CD4-positive, alpha-beta T cell treated with Interleukin-10 for 1 hour (primary cell): ENCODE results near the gene LRRC27.

Experiments
- DNase-seq: peaks from one replicate; pipeline ENCODE4 v3.0.0-alpha.2; 2020

The LRRC27 gene

DNA sequence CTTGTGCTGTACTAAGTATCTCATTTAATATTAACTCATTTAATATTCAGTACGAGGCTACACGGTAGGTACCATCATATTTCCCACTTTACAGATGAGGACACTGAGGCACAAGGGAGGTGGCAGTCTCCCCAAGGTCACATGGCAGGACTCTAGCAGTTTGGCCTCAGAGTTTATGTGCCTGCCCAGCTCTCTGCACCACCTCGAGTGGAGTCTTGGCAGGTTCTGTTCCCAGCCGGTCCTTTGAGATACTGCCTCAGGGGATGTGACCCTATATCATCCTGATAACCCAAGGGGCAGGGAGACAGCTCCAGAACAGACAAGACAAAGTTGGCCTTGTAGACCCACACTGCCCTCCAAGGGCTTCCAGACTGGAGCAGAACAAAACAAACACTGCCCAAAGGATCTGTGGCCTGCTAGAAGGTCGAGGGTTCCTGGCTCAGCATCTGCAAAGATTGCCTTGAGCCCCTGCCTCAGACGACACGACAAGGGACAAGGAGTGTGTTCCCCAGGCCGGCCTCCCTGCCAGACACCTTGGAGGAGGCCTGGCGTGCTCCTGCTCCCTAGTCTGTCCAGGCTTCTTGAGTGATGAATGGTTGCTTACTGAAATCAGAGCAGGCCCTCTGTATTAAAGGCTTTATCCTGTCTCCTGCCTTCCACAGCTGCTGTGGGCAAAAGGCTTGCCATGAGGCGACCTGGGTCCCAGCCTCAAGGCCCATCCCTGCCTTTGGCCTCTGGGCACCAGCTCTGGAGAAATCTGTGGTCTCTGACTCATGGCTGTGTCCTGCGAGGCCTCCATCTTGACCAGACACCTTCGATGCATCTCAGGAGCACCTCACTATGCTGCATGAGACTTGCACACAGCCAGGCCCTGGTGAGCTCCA is 61.1 kb downstream of the LRRC27 start:
- DNase-seq = no peak

DNA sequence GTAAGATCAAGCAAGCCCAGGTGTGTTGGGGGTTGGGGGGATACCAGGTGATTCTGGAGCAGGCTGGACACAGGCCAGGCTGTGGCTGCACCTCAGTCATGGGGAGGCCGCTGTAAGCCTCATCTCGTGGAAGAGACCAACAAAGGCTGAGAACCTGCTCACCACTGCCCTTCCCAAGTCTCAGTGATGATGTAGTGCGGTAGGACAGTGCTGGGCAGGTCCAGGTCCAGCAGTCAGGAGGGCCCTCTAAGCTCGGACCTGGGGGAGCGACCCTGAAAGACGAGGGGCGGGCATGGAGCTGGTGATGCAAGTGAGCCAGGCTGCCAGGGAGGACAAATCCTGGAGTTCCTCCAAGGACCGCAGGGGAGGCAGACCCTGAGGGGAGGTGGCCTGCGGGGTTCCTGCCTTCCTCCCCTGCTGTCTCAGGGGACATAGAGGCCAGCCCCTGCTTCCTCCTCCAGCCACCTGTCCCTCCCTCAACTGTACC is 61.7 kb downstream of the LRRC27 start:
- DNase-seq = no peak

DNA sequence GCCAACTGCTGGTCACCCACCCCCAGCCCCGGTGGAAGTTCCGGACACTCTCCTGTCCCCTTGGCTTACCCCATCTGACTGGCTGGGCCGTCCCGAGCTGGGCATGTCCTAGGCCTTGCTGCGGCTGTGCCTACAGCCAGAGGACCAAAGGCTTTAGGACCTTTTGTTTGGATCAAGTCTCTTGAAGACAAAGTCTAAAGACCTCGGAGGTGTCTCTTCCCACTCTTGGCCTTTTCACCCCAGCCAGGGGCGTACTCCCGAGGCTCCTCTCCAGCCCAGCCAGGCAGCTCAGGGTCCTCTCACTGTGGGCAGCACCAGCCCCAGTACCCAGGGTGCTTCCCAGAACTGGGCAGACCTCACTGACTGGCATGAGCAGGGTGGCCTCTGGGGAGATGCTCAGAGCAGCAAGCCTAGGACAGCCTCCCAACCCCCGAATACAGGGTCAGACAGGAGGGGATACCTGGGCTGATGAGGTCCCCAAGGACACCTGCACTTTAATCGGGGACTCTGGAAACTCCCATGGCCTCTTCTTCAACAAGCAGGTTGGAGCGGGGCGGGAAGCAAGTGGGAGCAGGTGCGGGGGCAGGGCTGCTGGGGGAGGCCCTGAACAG is 62.3 kb downstream of the LRRC27 start:
- no peak for DNase-seq

DNA sequence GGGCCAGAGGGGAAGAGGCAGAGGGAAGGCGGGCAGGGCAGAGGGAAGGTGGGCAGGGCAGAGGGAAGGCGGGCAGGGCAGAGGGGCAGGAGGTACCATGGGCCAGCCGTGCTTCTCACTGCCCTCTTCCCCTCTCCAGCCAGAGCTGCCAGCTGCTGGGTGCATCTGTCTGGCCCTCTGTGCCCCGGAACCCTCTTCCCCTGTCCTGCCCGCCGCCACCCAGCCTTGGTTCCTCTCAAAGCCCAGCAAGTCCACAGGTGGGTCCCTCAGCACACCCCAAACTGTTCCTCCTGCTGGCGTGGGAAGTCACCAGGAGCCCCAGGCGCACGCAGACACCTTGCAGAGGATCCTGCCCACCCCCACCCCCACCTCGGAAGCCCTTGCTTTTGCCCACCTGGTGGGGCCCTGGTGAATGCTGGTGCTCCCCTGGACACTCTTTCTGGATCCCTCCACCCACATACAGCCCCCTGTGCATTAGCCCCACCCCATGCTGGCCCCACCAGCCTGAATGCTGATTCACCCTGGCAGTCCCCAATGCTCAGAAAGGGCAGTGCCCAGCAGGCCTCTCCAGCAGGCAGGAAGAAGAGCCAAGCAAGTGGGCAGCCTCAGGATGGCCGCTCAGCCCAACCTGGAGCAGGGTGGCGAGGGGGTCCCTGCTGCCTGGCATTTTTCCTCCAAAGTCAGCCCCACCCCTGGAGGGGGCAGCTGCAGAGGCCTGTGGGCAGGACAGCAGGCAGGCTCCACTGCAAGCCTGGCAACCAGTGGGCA is 63.1 kb downstream of the LRRC27 start:
- DNase-seq = no peak

DNA sequence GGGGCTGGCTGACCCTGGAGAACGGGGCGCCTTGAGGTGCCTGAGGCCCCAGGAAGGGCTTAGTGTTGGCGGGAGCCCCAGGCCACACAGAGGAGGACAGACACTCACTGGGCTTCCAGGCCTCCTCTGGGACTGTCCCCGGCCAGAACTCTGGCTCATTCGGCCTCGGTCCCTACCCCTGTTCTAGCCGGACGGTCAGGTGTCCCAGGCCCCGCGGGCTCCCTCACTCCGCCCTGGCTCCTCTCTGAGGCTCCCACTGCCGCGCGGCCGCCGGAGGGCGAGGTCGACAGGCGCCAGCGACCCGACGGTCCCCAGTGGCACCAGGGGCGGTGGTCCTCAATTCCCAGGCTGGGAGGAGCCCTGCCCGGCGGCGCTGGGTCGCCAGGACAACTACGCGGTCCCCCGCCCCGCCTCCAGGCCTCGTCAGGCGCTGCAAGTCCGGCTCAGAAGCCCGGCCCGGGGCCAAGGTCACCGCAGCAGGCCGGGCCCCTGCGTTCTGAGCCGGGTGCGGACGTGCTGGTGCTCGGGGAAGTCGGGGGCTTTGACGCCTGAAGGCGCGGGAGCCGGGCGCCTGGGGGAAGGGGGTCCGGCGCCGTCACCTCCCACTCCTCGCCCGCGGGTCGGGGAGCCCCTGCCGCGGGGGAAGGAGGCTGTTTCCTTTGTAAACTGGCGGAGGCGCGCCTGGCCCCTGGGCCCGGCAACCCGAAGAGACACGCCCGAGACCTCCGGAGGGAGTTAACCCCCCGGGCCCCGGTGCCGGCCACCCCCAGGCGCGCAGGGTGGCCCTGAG is 63.9 kb downstream of the LRRC27 start:
- no peak for DNase-seq

DNA sequence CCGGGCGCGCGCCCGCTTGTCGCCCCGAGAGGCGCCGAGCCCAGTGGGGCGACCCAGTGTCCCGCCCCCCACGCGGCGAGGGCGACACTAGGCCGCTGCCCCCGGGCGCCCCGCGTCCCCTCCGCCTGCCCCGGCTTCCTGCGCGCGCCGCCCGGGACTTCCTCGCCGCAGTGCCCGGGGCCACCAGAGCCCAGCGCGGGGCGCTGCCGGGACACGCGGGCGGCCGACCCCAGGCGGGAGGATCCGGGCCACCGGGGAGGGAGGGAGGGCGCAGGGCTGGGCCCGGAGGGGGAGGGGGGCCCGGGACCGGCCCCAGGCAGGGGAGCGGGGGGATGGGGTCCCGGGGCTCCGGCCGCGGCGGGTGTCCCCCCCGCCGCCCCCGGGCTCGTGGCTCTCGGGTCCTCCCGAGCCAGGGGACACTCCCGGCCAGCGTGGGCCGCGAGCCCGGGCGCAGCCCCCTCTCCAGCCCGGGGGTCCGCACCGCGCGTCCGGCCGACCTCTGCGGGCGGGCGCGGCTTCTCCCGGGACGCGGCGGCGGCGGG is 64.6 kb downstream of the LRRC27 start:
- peak; percentile 78 for DNase-seq

DNA sequence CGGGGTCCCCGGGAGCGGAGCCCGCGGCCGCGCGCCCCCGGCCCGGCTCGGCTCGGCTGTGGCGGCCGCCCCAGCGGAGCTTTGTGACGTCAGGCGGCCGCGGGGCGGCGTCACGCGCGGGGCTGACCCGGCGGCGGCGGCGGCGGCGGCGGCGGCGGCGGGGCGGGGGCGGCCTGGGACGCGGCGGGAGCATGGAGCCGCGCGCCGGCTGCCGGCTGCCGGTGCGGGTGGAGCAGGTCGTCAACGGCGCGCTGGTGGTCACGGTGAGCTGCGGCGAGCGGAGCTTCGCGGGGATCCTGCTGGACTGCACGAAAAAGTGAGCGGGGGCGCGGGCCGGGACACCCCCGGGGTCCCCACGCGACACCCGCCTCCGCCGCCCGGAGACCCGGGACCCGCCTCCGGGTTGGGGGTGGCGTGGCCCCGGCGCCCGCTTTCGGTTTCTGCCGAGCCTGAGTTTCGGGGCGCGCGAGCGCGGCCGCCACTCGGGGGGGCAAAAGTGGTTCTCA is 65.1 kb downstream of the LRRC27 start, which contains the start of gene PWWP2B:
PWWP2B (plus strand) TSS at position 165 of the 506 bp plus-strand sequence; CDS start at position 192, 27 bp downstream.
- peak; percentile 70 for DNase-seq

DNA sequence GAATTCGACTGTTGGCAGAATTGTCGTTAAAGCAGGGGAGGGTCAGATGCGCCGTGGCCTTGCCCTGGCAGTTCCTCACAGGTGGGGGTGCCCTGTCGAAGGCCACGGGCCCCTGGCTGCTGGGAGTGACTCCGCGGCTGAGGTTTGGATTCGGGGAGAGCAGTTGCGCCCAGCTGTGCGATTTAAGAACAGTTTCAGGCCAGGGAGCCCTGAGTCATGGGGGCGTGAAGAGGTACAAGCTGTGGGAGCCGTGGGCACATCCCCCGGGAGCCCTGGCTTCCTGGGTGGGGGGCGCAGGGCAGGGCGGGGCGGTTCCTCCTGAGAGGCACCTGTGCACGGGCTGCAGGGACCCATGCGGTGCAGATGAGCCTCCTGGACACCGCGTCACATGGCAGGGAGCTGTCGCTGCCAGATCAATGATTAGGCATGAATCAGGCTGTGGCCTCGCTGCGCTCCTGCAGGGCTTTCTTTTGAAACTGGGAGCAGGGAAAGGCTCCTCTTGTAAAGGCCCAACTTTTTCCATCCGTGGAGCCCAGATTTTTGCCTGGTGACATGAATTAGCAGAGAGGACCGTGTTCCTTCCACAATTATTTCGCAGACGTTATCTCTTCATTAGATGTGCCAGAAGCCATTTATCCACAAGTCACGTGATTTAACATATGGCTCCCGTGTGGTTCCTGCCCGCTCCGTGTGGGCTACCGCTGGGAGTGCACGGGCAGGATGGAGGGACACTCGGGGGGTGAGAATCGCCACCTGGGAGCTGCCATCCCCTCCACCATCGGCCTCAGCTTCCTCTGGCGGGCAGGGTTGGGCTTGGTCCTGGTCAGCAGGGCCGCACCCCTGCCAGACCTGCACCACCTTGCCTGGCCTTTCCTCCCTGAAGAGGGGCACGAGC is 65.9 kb downstream of the LRRC27 start:
- DNase-seq = no peak

DNA sequence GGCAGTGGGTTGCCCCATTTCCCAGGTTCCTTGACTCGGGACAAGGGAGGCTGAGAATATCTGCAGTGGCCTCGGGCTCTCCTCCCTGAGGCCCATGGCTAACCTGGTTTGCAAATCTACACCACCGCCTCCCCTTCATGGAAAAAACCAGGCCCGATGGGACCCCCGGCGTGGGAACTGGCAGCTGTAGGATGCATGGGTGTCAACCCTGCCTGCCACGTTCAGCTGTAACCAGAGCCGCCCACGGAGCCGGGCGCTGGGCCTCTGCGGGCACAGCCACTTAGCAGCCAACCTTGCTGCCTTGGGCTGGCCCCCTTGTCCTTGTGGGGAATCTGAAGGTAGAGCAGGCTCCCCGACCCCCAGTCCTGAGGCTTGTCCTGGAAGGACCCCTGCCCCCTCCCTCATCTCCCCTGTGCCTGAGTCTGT is 66.6 kb downstream of the LRRC27 start:
- no peak for DNase-seq

DNA sequence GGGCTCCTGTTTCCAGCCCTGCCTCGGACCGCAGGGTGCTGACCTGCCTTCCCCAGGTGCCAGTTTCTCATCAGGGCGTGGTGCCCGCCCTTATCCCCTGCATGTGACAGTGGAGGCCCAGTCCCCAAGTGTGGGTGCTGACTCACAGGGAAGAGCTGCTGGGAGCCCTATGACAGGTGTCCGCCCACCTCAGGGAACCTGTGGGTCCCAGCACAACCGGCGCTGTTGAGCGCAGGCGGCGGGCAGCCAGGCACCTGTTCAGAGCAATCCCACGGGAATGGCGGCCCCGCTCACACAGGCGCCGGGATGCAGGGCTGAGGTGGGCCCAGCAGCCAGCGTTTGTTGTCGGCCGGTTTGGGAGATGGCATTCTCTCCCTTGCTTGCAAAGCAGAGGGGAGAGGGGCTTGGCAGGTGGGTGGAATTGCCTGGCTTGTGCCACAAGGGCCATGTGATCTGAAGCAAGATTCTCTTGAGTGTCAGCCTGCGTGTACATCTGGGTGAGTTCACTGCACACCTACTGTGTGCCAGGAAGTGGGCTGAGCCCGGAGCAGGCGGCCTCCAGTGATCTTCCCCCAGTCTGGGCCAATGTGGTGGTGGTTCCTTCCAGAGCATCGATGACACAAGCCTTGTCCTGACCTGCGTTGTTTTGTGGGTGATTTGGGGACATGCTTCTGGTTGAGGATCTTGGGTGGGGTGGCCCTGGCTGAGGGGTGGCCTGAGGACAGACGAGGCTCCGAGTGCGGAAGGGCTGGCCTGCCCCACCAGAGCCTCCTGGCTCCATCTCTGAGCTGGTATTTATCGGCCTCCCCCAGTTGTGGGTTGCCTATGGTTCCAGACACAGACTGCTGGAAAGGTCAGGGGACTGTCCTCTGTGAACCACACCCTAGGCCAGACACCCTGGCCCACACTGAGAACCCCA is 67.4 kb downstream of the LRRC27 start:
- DNase-seq = no peak

DNA sequence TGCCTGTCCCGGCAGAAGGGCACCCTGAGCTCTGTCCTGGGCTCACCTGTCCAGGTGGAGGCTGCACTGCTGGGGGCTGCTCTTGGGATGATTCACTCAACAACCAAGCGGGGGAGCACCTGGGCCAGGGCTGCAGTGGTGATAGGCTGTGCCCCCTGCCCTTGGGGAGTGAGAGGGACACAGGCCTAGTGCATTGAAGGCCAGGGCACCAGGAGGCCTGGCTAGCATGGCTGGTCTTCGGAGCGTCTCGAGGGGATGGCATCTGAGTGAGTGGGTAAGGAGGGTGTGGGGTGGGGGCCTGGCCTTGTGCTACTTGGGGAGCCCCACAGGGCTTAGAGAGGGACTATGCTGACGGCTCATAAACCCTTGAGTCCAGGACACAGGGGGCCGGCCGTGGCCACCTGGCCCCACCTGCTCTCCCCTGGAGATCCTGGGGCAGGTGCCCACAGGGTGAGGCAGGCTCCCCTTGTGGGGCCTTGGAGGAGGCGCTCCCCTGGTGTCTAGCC is 68.1 kb downstream of the LRRC27 start:
- DNase-seq = no peak

DNA sequence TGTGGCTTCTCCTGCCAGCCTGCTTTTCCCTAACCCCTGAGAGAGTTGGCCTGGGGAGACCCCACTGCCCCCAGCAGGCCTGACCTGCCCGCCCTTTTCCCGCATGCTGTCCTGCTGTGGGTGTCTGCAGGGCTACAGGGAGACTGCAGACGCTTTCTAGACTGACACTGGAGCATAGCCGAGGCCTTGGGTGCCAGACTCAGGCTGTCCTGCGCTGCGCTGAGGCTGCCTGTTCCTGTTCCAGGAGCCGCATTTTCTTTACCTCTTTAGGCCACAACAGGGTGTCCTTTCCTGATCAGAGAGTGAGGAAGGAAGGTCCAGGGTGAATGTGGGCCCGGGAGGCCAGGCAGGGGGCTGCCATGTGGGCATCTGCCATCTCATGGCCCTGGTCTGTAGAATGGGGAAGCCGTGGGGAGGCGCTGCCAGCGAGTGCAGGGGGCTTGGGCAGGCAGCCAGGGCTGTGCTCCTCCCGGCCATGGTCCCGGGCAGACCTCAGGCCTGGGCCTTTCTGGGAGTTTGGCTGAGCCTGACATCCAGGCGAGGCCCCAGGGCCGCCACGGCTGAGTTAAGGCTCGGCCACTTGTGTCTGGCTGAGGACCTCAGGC is 68.7 kb downstream of the LRRC27 start:
- DNase-seq = no peak

DNA sequence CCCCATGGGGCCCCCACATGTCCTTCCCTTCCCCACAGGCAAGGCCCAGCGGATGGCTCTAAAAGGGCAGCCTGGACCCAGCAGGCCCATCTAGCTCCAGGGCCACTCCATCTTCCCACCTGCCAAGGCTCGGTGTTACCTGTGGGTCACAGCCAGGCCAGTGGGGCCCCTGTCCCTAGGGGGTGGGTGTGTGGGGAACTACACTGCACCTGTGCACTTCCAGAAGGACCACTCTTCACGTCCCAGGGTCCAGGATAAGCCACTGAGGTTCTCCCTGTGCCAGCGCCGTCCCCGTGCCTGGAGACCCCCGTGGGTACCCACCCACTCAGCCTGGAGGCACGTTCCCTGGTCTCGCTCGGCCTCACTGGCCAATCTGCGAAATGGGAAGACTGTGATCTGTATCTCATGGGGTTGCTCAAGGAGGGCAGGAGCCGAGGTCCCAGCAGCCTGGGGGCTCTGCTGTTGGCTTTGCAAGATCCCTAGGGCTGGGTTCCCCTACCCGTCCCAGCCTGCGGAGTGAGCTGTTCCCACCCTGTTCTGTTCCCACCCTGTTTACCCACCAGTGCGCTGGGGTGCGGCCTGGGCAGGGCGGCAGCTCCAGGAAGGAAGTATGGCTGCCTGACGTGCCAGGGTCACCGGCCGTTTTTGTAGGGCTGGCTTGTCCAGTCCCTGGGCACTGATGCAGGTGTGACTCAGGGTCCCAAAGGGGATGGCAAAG is 69.6 kb downstream of the LRRC27 start:
- DNase-seq = no peak

DNA sequence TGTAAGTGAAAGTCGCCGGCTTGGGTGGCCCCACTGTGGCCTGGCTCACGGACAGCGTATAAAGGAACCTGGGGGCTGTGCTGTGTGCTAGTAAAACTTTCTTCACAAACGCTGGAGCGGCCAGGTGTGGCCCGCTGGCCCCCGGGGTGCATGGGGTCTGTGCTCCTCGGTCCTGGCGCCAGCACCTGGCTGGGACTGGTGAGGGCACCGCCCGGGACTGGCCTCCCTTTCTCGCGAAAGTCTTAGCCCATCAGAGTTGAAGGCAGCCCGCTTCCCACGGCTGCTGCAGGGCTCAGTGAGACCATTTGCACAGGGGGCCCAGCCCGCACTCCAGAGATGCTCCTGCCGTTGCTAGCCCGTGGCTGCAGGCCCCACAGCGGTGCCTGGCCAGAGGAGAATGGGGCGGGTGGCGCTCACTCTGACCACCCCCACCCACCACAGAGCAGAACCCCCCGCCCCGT is 70.8 kb downstream of the LRRC27 start:
- DNase-seq = no peak

DNA sequence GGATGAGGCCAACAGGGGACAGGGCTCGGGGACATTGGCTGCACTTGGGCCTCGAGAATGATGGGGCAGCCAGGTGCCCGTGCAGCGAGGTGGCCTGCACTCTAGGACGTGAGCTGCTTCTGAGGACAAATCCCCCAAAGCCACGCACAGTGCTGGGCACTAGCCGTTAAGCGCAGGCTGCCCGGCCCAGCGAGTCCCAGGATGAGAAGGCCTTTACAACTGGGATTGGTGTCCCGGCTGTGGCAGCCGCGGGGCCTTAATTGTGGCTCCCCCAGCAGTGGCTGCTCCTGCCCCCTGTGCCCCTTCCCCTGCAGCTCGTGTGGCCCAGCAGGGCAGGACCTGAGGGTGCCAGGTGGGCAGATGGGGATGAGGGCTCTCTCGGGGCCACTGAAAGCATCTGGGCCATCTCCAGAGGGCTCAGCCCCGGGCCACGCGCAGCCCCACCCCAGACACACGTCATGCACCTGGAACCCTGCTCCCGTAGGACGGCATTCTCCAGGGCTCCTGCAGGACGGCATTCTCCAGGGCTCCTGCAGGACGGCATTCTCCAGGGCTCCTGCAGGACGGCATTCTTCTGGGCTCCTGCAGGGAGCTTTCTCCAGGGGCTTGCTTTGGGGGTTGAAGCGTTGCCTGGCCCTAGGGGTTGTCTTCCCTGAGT is 71.6 kb downstream of the LRRC27 start:
- DNase-seq = no peak

DNA sequence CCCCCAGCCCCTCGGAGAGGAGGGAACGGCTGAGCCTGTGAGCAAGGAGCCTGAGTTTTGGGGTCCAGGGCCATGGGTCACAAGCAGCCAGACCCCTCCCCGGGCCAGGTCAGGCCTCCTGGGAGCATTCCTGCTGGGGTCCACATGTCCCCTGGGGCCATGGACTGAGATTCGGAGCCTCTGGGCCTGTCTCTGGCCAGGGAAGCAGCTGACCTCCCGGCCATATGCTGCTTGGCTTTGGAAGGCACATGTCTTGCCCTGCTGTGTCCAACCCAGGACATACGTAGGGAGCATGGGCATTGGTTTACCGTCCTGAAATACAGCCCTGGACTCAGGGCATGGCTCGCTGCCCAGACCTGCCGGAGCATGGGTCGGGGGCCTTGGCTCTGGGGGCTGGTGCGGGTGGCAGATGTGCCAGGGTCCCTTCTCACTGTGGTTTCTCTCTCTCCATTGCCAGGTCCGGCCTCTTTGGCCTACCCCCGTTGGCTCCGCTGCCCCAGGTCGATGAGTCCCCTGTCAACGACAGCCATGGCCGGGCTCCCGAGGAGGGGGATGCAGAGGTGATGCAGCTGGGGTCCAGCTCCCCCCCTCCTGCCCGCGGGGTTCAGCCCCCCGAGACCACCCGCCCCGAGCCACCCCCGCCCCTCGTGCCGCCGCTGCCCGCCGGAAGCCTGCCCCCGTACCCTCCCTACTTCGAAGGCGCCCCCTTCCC is 72.3 kb downstream of the LRRC27 start:
- DNase-seq = no peak

DNA sequence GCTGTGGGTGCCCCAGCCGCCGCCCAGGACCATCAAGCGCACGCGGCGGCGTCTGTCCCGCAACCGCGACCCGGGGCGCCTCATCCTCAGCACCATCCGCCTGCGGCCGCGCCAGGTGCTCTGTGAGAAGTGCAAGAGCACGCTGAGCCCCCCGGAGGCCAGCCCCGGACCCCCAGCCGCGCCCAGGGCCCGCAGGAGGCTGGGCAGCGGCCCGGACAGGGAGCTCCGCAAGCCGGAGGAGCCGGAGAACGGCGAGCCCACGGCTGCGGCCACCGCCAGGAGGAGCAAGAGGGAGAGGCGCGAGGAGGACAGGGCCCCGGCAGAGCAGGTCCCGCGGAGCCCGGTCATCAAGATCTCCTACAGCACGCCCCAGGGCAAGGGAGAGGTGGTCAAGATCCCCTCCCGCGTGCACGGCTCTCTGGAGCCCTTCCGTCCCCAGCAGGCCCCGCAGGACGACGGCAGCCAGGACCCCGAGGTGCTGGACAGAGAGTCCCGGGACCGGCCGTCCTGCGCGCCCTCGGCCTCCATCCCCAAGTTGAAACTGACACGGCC is 73.0 kb downstream of the LRRC27 start:
- no peak for DNase-seq
